RCC 7860 (cell line): ENCODE measurements around the gene ATP5PB.
A peak's percentile ranks its signal among the peaks of the same experiment; 100 is the strongest.

Source experiments
- DNase-seq: peaks from one replicate; pipeline ENCODE4 v3.0.0-alpha.2; 2015; ENCODE audit warnings: low spot score
- FAIRE-seq: peaks from 2 replicates; lab custom pipeline; 2012; peaks lifted over from hg19 to GRCh38; lab: Jason Lieb, UNC

The ATP5PB gene

DNA sequence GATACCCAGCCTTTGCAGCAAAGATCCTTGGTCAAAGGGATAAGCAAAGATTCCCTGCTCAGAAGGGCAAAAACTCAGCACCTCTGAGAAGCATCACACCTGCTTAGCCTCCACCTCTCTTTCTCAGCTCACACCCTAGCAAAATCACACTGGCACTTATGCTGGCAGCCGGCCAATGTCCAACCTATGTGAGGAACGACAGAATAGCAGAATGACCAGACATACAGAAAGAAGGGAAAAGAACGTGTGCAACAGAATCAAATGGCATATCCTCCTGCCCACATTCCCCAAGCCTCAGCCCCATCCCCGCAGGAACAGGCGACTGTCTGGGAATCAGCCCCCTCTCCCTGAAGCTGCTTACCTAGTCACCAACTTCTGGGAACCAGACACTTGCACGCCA lies 54.8 kb downstream of the ATP5PB start:
- FAIRE-seq, result no peak

GRCh38 chr1:111505641-111506119 lies 56.4 kb downstream of the ATP5PB start:
- no peak for DNase-seq
- no peak for FAIRE-seq

More for the DNA sequence above, 54.8 kb downstream of the ATP5PB start:
- no peak for DNase-seq

GRCh38 chr1:111506561-111506960 lies 57.3 kb downstream of the ATP5PB start:
- DNase-seq (no peak), FAIRE-seq (no peak)

DNA sequence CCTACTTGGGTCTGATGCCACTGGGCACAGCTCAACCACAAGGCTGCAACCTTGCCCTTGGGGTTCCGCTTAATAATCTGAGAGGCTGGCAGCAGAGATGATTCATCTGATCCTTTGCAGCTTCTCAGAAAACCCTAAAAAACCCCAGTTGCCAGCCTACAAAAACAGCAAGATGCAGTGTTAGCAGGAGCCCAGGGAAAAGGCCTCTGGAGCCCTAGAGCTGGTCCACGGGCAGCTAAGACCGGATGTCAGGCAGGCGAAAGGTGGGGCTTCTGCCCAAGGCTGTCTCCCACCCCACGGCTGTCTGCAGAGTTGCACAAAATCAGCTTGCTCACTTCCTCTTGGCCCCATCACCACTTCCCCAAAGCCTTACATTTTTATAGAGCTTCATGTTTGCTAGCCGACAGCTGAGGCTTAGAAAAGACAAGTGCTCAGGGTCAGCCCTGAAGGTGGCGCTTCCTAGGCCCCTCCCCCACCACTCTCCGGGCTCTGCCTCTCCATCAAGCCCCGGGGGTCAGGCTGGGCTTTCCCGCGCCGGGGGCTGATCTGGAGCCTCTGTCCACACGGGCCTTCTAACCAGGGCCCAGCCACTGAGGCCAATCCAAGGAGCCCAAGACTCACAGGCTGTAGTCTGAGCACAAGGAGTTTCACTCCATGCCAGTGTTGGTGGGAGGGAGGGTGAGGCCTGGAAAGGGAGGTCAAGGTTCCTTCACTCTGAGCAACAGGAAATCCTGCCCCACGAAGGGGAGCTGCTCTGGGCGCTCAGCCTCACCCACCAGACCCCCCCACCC lies 58.3 kb downstream of the ATP5PB start:
- FAIRE-seq (no peak), DNase-seq (peak; percentile 53)

DNA sequence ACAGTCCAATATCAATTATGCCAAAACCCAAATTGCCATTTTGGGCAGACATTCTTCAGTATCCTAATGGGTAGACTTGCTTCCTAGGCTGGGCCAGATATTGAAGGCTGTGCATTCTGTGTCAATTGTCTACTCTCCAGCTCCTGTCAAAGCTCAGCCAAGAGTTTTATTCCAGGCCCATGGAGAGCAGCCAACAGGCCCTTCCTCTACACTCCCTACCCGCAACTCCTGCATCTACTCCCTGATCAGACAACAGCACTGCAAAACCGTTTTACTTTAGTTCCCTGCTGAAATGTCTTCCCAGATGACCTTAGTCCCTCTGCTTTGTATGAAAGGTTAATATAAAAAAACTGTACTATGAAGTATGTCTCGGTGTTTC lies 60.7 kb downstream of the ATP5PB start:
- no peak for DNase-seq
- no peak for FAIRE-seq

DNA sequence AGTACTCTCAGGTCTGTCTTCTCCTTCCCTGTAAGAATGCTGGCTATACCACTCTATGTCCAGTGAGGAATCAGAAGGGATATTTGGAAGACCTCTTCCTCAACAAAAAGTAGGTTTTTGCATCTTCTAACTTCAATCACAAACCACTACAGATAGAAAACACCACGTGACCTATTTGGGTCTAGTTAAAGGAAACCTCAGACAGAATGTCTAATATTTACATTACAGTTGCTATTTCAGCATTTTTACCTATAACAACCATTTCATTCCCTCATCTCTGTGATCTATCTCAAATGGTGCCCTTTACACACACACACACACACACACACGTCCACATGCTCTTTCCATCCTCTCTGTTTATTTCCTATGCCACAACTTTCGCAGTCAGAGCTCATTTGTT lies 62.1 kb downstream of the ATP5PB start:
- FAIRE-seq (no peak), DNase-seq (no peak)
